ENCODE results near the gene CTAGE9. TPM values are rescaled to one million over a fixed set of nuclear protein-coding genes. Genes with fewer than 3 reads are reported as not detected.

CTAGE9 gene
- total RNA-seq, 1 donor from 2014 or later = not detected

DNA sequence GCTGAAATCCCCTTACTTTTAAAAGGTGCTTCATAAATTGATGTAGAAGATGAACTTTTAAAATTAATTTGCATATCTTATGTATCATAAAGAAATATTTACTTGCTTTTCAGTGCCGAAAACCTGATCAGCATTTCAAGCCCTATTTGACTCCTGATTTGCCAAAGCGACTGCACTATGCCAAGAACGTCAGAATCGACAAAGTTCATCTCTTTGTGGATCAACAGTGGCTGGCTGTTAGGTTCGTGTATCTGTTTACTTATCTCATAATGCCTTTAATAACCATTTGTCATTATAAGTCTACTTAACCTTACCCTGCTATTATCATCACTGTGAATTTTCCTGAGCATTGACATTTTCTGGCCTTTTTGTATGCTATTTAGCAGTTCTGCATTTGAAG, 17.4 kb downstream of the CTAGE9 start:
- TF ChIP-seq, protein P1, sequence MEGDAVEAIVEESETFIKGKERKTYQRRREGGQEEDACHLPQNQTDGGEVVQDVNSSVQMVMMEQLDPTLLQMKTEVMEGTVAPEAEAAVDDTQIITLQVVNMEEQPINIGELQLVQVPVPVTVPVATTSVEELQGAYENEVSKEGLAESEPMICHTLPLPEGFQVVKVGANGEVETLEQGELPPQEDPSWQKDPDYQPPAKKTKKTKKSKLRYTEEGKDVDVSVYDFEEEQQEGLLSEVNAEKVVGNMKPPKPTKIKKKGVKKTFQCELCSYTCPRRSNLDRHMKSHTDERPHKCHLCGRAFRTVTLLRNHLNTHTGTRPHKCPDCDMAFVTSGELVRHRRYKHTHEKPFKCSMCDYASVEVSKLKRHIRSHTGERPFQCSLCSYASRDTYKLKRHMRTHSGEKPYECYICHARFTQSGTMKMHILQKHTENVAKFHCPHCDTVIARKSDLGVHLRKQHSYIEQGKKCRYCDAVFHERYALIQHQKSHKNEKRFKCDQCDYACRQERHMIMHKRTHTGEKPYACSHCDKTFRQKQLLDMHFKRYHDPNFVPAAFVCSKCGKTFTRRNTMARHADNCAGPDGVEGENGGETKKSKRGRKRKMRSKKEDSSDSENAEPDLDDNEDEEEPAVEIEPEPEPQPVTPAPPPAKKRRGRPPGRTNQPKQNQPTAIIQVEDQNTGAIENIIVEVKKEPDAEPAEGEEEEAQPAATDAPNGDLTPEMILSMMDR (IDR thresholded peaks at IDR 0.05; ENCODE audit: unreplicated experiment) = no peak
- H3K27me3 Mint-ChIP-seq (ENCODE audit: unreplicated experiment) = no peaks in the 10 kb centered on the region
- H3K4me3 Mint-ChIP-seq (ENCODE audit: unreplicated experiment) = no peak overlapping the region
- H3K27ac Mint-ChIP-seq (ENCODE audit: unreplicated experiment) = no peak overlapping the region
- peaks cover 7% of the 10 kb centered on the region for H3K4me1 Mint-ChIP-seq (ENCODE audit: unreplicated experiment)
- no peak for DNase-seq (ENCODE audit: low spot score)
- H3K9me3 Mint-ChIP-seq (ENCODE audit: unreplicated experiment) = no peaks in the 10 kb centered on the region
- no peaks in the 10 kb centered on the region for H3K36me3 Mint-ChIP-seq (ENCODE audit: low read depth, unreplicated experiment)

DNA sequence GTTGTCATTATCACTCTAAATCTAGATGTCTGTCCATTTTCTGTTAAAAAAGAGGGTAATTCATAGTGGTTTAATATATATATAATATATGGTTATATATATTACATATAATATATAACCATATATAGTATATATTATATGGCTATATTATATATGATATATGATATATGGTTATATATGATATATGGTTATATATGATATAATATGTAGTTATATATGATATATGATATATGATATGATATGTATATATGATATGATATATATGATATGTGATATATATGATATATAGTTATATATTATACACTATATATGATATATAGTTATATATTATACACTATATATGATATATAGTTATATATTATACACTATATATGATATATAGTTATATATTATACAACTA, 18.2 kb downstream of the CTAGE9 start:
- no peaks in the 10 kb centered on the region for H3K36me3 Mint-ChIP-seq (ENCODE audit: low read depth, unreplicated experiment)
- H3K4me1 Mint-ChIP-seq (ENCODE audit: unreplicated experiment) = peaks cover 2% of the 10 kb centered on the region
- no peaks in the 10 kb centered on the region for H3K9me3 Mint-ChIP-seq (ENCODE audit: unreplicated experiment)
- H3K4me3 Mint-ChIP-seq (ENCODE audit: unreplicated experiment) = no peak overlapping the region
- no peaks in the 10 kb centered on the region for H3K27me3 Mint-ChIP-seq (ENCODE audit: unreplicated experiment)
- TF ChIP-seq, protein P1 (IDR thresholded peaks at IDR 0.05; ENCODE audit: unreplicated experiment) = no peak
- H3K27ac Mint-ChIP-seq (ENCODE audit: unreplicated experiment) = no peak overlapping the region
- DNase-seq (ENCODE audit: low spot score) = no peak

DNA sequence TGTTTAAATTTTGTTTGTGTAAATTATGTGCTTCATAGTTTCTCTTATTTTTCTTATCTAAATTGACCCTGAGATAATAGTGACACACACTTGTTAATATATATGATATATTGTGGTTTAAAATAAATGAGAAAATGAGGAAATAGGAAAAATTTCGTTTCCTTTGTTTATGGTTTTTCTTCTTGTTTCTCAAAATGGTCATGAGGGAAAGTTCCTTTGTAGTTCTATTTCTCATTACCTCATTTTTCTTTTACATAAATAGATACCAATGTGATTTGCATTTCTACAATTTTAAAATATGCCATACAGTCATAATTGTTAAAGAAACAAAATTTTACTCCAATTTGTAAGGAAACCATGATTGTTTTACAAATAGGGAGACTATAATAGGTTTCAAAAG, 18.8 kb downstream of the CTAGE9 start:
- Mint-ChIP-seq H3K27ac (ENCODE audit: unreplicated experiment) (no peak overlapping the region), H3K9me3 (ENCODE audit: unreplicated experiment) (no peaks in the 10 kb centered on the region), H3K36me3 (ENCODE audit: low read depth, unreplicated experiment) (no peaks in the 10 kb centered on the region), H3K27me3 (ENCODE audit: unreplicated experiment) (no peaks in the 10 kb centered on the region), H3K4me1 (ENCODE audit: unreplicated experiment) (no peaks in the 10 kb centered on the region), H3K4me3 (ENCODE audit: unreplicated experiment) (no peak overlapping the region)
- TF ChIP-seq, protein P1 (IDR thresholded peaks at IDR 0.05; ENCODE audit: unreplicated experiment) = no peak
- no peak for DNase-seq (ENCODE audit: low spot score)

DNA sequence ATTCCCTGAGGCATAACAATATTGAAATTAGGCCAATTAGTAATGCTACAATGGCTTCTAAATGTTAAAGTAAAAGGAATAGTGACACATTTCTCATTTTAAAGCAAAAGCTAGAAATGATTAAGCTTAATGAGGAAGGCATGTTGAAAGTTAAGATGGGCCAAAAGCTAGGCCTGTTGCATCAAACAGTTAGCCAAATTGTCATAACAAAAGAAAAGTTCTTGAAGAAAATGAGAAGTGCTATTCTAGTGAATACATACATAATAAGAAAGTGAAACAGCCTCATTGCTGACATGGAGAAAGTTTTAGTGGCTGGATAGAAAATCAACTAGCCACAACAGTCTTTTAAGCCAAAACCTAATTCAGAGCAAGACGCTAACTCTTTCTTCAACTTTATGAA, 22.5 kb downstream of the CTAGE9 start:
- Mint-ChIP-seq H3K27me3 (ENCODE audit: unreplicated experiment) (no peaks in the 10 kb centered on the region), H3K4me1 (ENCODE audit: unreplicated experiment) (no peaks in the 10 kb centered on the region), H3K9me3 (ENCODE audit: unreplicated experiment) (no peaks in the 10 kb centered on the region), H3K36me3 (ENCODE audit: low read depth, unreplicated experiment) (no peaks in the 10 kb centered on the region), H3K4me3 (ENCODE audit: unreplicated experiment) (no peak overlapping the region), H3K27ac (ENCODE audit: unreplicated experiment) (no peak overlapping the region)
- DNase-seq (ENCODE audit: low spot score) = no peak
- TF ChIP-seq, protein P1 (IDR thresholded peaks at IDR 0.05; ENCODE audit: unreplicated experiment) = no peak

DNA sequence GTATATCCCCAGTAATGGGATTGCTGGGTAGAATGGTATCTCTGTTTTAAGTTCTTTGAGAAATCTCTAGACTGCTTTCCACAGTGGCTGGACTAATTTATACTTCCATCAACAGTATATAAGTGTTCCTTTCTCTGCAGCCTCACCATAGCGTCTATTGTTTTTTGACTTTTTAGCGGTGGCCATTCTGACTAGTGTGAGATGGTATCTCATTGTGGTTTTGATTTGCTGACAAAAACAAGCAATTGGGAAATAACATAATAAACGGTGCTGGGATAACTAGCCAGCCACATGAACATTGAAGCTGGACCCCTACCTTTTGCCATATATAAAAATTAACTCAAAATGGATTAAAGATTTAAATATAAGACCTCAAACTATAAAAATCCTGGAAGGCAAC, 23.8 kb downstream of the CTAGE9 start:
- H3K9me3 Mint-ChIP-seq (ENCODE audit: unreplicated experiment) = no peaks in the 10 kb centered on the region
- H3K36me3 Mint-ChIP-seq (ENCODE audit: low read depth, unreplicated experiment) = no peaks in the 10 kb centered on the region
- no peak for DNase-seq (ENCODE audit: low spot score)
- no peaks in the 10 kb centered on the region for H3K27me3 Mint-ChIP-seq (ENCODE audit: unreplicated experiment)
- H3K27ac Mint-ChIP-seq (ENCODE audit: unreplicated experiment) = no peak overlapping the region
- H3K4me1 Mint-ChIP-seq (ENCODE audit: unreplicated experiment) = no peaks in the 10 kb centered on the region
- H3K4me3 Mint-ChIP-seq (ENCODE audit: unreplicated experiment) = no peak overlapping the region
- TF ChIP-seq, protein P1 (IDR thresholded peaks at IDR 0.05; ENCODE audit: unreplicated experiment) = no peak

Data from endothelial cell (in vitro differentiated cells).